Stimulated activated CD8-positive, alpha-beta memory T cell treated with anti-CD3 and anti-CD28 coated beads, Interleukin-2, amount 100 ng/mL, for 1 hour (primary cell): Measurements from ENCODE around the gene SVBP.
"Not testable (repeated sequence)": the region's sequence is repeated elsewhere in the genome, so short reads cannot be mapped to it uniquely, and the experiment has no call there.

Experiments used
- DNase-seq, 2 donors: peaks; one replicate each; pipeline ENCODE4 v3.0.0-alpha.2; 2020; ENCODE audit warnings: low read depth in 2 of 2

The SVBP gene

GRCh38 chr1:42816585-42817439, at the start of gene SVBP, which contains the start of gene ERMAP:
Gene SVBP (minus strand): TSS chr1:42817397. CDS start chr1:42816544, 853 bp downstream.
Gene ERMAP (plus strand): TSS chr1:42817122. CDS start chr1:42830449, 13,327 bp downstream.
- DNase-seq, result peak; percentile 93 to 95

GRCh38 chr1:42866549-42866948, 49.4 kb upstream of the SVBP start:
- DNase-seq, result no peak

- DNase-seq, result no peak
Observed at GRCh38 chr1:42861014-42861399, 43.8 kb upstream of the SVBP start.

- no peak for DNase-seq
Observed at GRCh38 chr1:42860339-42861013, 43.3 kb upstream of the SVBP start.

GRCh38 chr1:42859366-42859765, 42.2 kb upstream of the SVBP start:
- not testable (repeated sequence) for DNase-seq

- DNase-seq, result not testable (repeated sequence)
Observed at GRCh38 chr1:42856554-42856953, 39.4 kb upstream of the SVBP start.

- DNase-seq, result no peak
Observed at GRCh38 chr1:42853116-42853884, 36.1 kb upstream of the SVBP start.

- no peak for DNase-seq
Observed at GRCh38 chr1:42852608-42852980, 35.4 kb upstream of the SVBP start.

GRCh38 chr1:42851960-42852607, 34.9 kb upstream of the SVBP start:
- no peak for DNase-seq

GRCh38 chr1:42851420-42851819, 34.2 kb upstream of the SVBP start:
- no peak for DNase-seq

- no peak for DNase-seq
Observed at GRCh38 chr1:42849944-42850343, 32.7 kb upstream of the SVBP start.

- DNase-seq, result no peak
Observed at GRCh38 chr1:42848823-42849537, 31.8 kb upstream of the SVBP start.

- DNase-seq, result no peak
Observed at GRCh38 chr1:42847721-42848460, 30.7 kb upstream of the SVBP start.

GRCh38 chr1:42847111-42847595, 30.0 kb upstream of the SVBP start:
- no peak for DNase-seq

GRCh38 chr1:42846257-42847110, 29.3 kb upstream of the SVBP start, which contains the start of gene ZNF691:
Gene ZNF691 (plus strand): TSS chr1:42846613. CDS start chr1:42849659, 3,046 bp downstream.
- peak; percentile 63 to 70 for DNase-seq

GRCh38 chr1:42845866-42846256, 28.7 kb upstream of the SVBP start:
- DNase-seq, result no peak

- no peak for DNase-seq
Observed at GRCh38 chr1:42845193-42845592, 28.0 kb upstream of the SVBP start.

GRCh38 chr1:42844592-42845140, 27.5 kb upstream of the SVBP start:
- DNase-seq, result no peak
